OCI-LY7 (cell line): ENCODE data around the gene CYP2D6.
"Not testable (repeated sequence)": the region's sequence is repeated elsewhere in the genome, so short reads cannot be mapped to it uniquely, and the experiment has no call there.

Source experiments
- EZH2phosphoT487 ChIP-seq: fragments of 200-600 bp; sonication (generic); IDR thresholded peaks from 2 replicates; pipeline ENCODE4 v1.6.1; 2018; ENCODE audit warnings: low read depth, borderline replicate concordance, mild to moderate bottlenecking, mixed run types, antibody characterized with exemption, low read length, moderate library complexity, mixed read lengths
- TF ChIP-seq, protein P1 (sequence below): fragments of 200-600 bp; sonication (generic); conservative IDR thresholded peaks from 2 replicates; pipeline ENCODE4 v1.5.1; 2014; ENCODE audit warnings: mild to moderate bottlenecking, antibody characterized with exemption, low read length, moderate library complexity, mixed read lengths

GRCh38 chr22:42130639-42131431, at the start of gene CYP2D6:
- TF ChIP-seq, protein P1, sequence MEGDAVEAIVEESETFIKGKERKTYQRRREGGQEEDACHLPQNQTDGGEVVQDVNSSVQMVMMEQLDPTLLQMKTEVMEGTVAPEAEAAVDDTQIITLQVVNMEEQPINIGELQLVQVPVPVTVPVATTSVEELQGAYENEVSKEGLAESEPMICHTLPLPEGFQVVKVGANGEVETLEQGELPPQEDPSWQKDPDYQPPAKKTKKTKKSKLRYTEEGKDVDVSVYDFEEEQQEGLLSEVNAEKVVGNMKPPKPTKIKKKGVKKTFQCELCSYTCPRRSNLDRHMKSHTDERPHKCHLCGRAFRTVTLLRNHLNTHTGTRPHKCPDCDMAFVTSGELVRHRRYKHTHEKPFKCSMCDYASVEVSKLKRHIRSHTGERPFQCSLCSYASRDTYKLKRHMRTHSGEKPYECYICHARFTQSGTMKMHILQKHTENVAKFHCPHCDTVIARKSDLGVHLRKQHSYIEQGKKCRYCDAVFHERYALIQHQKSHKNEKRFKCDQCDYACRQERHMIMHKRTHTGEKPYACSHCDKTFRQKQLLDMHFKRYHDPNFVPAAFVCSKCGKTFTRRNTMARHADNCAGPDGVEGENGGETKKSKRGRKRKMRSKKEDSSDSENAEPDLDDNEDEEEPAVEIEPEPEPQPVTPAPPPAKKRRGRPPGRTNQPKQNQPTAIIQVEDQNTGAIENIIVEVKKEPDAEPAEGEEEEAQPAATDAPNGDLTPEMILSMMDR: not testable (repeated sequence)
- not testable (repeated sequence) for TF ChIP-seq EZH2phosphoT487
